ENCODE results near the gene TRIM10.

The TRIM10 gene

DNA sequence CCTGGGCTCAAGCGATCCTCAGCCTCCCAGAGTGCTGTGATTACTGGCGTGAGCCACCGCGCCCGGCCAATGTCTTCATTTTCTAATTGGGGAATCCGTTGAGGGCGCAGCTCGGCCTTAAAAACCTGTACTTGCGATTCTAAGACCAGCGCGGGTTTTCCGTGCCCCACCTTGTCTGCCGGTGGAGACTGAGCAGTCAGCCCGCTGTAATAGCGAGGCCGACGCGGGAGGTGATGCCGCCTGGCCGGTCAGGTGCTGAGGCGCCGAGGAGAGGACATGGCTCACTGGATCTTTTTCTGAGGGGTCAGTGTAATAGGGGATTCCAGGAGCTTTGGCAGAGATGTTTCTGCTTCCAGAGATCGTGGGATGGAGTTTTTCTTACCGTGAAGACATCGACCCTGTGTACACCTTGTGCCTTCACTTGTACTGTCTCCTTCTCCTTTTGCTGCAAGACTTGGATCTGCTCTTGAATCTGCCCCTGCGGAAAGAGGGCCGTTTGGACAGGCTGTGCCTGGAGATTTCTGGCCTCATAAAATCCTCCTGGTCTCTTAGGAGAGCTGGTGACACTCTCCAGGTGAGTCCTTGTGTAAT lies 49.6 kb downstream of the TRIM10 start:
- no peak overlapping the region for H3K4me3 ChIP-seq (ENCODE audit: low read length)
- TF ChIP-seq, protein P1, sequence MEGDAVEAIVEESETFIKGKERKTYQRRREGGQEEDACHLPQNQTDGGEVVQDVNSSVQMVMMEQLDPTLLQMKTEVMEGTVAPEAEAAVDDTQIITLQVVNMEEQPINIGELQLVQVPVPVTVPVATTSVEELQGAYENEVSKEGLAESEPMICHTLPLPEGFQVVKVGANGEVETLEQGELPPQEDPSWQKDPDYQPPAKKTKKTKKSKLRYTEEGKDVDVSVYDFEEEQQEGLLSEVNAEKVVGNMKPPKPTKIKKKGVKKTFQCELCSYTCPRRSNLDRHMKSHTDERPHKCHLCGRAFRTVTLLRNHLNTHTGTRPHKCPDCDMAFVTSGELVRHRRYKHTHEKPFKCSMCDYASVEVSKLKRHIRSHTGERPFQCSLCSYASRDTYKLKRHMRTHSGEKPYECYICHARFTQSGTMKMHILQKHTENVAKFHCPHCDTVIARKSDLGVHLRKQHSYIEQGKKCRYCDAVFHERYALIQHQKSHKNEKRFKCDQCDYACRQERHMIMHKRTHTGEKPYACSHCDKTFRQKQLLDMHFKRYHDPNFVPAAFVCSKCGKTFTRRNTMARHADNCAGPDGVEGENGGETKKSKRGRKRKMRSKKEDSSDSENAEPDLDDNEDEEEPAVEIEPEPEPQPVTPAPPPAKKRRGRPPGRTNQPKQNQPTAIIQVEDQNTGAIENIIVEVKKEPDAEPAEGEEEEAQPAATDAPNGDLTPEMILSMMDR (IDR thresholded peaks at IDR 0.05; ENCODE audit: insufficient read depth, low read depth, low read length, missing control alignments) = no peak
- DNase-seq (ENCODE audit: low read depth) = no peak

DNA sequence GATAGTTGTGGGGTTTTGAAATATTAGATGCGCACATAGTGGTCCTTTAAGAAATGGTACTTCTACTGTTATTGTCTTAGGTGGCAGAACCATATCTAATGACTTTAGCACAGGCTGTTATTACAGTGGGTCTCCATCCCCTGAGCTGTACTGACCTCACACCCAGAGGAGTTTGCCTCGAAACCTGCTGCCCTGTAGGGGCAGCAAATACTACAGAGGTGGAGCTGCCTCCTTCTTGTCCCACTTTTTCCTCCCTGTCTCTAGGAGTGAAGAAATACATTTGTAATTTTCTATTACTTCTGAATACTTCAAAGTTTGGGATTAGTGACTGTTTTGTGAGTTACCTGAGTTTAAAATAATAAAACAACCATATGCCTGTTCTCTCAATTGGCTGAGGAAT lies 56.4 kb downstream of the TRIM10 start:
- TF ChIP-seq, protein P1 (IDR thresholded peaks at IDR 0.05; ENCODE audit: insufficient read depth, low read depth, low read length, missing control alignments) = no peak
- H3K4me3 ChIP-seq (ENCODE audit: low read length) = no peak overlapping the region
- no peak for DNase-seq (ENCODE audit: low read depth)

DNA sequence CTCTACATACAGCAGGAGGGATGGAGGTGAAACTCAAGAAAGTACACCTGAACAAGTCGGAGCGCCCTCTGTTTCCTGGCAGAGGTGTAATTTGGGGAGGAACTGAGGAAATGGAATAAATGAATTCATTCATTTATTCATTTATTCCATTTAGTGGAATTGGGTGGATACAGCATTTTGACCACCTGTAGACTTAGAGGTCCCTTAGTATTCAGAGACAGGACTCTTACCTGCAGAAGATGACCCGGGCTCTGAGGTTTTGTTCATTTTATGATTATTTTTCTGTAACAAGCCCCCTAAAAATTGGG lies 57.2 kb downstream of the TRIM10 start:
- peak overlapping the region; percentile 56 for H3K4me3 ChIP-seq (ENCODE audit: low read length)
- DNase-seq (ENCODE audit: low read depth) = no peak
- TF ChIP-seq, protein P1 (IDR thresholded peaks at IDR 0.05; ENCODE audit: insufficient read depth, low read depth, low read length, missing control alignments) = no peak

DNA sequence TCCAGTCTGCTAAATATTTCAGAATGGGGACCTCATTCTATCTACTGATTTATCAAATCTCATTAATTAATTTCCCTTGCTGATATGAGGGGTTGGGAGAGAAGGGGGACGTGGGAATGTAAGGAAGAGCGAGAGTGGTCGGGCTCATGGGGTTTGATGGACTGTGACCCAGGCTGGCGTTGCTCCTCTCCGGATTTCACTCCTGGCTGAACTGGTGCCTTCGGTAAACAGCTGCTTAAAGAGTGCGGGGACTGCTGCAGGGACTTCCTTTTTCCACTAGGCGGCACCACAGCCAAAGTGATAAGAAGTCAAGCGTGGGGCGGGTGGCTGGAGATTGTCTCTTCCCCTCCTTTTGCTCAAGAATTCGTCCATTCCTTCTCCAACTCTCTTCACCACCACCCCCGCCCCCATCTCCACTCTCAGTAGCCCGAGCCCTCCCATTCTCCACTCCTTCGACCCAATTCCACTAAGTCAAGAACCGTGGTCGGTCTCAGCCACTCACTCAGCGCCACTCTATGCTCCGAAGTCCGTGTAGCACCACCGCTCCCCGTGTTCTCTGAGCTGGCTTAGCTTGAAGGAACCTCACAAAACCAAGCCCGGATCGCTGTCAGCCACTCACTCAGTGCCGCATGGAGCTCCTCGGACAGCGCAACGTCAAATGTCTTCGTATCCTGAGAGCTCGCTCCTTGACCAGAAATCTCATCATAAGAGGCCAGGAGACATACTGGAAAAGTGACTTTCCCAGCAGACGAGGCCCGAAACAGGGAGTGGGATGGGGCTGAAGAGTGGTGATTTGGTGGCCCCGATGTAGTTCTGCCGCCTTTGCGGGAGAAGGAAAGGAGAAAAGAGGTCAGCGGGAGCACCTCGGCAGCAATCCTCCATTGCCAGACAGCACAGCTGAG lies 57.8 kb downstream of the TRIM10 start:
- TF ChIP-seq, protein P1 (IDR thresholded peaks at IDR 0.05; ENCODE audit: insufficient read depth, low read depth, low read length, missing control alignments) = peak; percentile 87

DNA sequence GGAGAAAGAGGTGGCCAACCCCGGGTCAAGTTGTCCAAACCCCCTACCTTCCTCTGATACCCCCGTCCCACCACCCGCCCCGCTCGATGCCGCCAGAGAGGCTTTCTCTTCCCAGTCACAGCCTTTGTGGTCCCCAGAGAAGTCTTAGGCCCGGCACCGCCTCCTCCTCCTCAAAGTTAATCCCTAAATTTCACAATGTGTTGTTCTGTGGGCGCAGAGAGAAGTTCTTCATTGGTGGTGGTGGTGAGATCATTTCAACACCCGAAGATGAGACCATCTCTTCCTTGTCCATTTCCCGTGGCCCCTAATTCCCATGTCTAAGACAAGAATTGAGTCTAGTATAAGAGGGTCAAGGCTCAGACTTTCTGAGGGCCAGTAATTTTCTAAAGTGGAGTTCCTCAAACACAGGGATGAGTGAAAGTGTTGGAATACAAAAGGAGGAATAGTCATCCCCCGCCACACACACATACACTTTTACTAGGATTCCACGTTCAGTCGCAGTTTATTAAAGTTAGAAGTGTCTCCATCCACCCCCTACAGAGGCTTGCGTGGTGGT lies 58.5 kb downstream of the TRIM10 start:
- peak overlapping the region; percentile 56 for H3K4me3 ChIP-seq (ENCODE audit: low read length)
- DNase-seq (ENCODE audit: low read depth) = peak; percentile 63
- TF ChIP-seq, protein P1 (IDR thresholded peaks at IDR 0.05; ENCODE audit: insufficient read depth, low read depth, low read length, missing control alignments) = no peak

More for the DNA sequence above, 57.8 kb downstream of the TRIM10 start:
- peak; percentile 90 for DNase-seq (ENCODE audit: low read depth)
- peak overlapping the region; percentile 56 for H3K4me3 ChIP-seq (ENCODE audit: low read length)
